NCI-H128 (cell line): Measurements from ENCODE around the gene CCNY.

Experiments used
- DNase-seq: peaks from one replicate; lab custom pipeline; 2025; ENCODE audit not compliant: unreplicated experiment; lab: John Stamatoyannopoulos, UW

Gene CCNY

GRCh38 chr10:35448687-35449662 lies 112.7 kb downstream of the CCNY start:
- no peak for DNase-seq

DNA sequence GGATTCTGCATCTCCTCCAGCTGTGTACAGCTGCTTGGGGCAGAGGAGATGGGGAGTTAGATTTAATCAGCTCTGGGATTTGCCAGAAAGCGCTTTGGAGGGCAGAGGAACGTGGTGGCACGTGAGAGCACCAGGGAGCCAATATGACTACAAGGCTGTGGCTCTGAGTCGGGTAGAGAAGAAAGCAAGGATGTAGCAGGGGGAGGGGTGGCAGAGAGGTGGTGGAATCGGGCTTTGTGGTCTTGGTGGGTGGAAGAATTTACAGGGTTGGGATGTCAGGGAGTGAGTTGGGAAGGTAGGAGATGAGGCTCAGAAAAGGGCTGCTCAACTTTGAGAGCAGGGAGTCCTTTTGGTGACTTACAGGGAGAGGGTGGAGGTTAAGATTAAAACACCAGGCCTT lies 113.6 kb downstream of the CCNY start:
- no peak for DNase-seq

- no peak for DNase-seq
These were observed 115.1 kb downstream of the CCNY start for GRCh38 chr10:35451151-35452016.

DNA sequence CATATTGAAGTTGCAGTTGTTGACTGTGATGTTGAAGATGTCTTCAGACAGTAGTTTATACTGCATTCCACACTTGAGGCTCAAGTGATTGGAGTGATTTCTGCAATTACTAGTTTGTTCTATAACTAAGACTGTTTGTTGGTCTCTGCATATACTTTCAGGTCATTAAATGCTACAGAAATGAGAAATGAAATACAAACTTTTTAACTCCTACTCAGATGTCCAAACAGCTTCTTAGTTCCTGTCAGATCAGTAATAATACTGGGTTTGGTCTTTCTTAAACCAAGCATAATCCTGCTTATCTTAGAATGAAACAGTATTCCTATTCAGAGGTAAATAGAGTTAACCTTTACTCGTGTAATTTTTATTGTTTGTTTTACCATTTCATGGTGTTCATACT lies 115.9 kb downstream of the CCNY start:
- no peak for DNase-seq

GRCh38 chr10:35452847-35453246 lies 116.5 kb downstream of the CCNY start:
- DNase-seq, result no peak

DNA sequence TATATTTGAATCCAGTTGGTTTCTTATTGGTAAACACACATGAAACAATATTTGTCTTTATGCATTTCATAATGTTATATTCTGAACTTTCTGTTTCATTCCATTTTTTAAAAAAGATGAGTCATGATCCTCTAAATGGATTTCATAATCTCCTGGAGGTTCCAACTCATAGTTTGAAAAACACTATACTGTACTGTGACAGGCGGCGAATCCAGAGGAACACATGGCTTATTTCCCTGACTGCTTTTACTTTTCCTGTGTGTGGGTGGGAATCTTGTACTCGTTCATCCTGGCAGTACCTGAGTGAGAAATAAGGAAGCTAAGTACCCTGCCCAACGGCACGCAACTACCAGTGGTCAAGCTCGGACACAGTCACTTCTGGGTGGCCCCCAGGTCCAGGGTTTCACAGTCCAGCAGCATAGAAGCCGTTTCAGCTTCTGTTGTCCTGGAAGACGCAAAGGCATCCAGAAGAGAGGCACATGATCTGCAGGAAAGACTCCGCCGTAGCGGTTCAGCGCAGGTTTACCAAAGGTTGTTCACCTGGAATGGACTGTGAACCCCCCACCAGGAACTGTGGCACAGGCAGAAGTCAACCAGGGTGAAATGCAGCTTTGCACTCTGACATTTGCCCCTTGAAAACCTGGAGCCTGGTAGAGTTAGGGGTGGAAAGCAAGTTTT lies 117.7 kb downstream of the CCNY start:
- no peak for DNase-seq

- no peak for DNase-seq
These were observed 119.9 kb downstream of the CCNY start for GRCh38 chr10:35456153-35456720.

DNA sequence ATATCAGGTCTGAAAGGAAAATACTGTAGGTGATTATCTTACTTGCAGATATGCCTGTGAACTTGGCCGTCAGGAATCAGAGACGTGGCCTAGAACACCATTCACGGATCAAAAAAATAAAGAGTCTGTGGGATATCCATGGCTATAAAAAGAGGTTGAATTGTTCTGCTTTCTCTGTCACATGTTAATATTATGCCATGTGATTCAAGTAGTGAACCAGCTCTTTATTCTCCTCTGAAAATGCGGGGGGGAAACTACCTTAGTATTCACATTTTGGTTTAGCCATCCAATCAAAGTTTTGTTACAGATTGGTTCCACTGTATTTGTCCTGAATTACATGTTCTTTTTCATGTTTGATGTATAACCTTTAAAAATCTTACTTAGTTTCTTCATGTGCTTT lies 120.5 kb downstream of the CCNY start:
- no peak for DNase-seq

DNA sequence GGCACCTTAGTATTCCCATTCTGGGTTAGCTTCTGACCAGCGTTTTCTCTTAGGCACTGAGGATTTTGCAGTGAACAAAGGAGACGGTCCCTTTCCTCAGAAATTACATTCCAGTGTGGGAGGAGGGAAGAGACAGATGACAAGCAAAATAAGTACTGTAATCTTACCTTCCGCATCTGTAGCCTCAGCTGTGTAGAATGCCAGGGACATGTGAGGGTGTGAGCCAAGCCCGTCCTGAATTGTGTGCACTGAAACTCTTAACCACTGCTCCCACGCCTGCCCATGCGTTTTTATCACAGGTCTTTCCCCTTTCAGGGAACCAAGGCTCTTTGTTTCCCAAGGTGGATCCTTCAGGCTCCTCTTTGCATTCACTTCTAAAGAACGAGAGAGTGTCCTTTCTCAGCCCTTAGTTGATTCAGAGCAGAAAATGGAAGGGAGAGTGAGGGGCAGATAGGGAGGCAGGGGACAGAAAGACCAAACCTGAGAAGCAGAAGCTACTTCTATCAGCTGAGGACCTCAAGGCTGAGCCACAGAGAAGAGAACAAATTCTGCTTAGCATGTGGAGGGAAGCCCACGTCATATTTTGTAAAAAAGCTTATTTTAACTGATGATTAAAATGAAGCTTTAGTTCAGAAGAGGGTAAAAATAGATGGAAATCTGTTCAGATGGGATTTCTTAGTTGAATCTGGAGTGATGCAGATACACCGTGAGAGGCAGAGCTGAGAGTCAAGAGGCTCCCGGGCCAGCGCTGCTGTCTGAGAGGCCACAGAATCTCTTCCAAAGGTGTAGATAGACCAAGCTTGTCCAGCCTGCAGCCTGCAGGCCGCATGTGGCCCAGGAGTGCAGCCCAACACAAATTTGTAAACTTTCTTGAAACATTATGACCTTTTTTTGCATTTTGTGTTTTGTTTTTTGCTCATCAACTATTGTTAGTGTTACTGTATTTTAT lies 122.5 kb downstream of the CCNY start:
- DNase-seq, result no peak

DNA sequence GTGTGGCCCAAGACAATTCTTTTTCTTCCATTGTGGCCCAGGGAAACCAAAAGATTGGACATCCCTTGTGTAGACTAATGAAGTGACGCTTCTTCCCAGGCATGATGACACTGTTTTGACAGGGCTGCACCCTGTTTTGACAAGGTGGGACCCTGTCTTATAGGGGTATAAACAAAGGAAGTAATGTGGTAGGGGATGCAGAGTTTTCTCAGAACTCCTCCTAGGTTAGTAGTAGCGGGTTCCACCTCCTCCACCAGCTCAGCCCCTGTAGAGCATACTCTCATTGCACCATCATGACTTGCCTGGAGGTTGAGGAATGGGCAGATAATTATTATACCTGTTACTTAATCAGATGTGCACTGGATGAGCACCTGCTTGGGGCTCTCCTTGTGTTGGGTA lies 123.1 kb downstream of the CCNY start:
- no peak for DNase-seq

DNA sequence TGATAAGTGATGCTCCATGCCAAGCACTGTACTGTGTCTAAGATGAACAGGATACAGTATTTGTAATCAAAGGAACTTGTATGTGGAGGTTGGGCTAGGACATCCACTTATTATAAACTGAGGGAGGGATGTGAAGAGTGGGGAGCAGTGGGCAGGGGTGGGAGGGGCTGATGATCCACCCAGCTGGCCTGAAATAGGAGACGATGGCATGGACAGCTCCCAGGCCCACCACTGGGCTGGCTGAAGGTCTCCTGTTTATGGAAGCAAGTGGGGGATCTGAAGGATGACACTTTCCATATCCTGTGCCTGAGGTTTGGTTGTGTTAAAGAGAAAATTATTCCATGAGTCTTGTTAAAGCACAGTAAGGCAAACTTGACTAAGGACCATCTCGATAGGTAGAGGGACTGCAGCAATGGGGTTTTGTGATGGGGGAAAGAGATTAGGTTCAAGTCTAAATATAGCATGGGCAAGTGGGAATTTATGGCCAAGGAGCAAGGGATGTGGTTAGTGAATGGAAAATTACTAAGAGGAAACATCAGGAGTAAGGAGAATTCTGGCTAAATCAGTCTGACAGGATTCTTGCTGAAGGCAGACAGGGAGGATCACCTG lies 124.6 kb downstream of the CCNY start:
- no peak for DNase-seq

DNA sequence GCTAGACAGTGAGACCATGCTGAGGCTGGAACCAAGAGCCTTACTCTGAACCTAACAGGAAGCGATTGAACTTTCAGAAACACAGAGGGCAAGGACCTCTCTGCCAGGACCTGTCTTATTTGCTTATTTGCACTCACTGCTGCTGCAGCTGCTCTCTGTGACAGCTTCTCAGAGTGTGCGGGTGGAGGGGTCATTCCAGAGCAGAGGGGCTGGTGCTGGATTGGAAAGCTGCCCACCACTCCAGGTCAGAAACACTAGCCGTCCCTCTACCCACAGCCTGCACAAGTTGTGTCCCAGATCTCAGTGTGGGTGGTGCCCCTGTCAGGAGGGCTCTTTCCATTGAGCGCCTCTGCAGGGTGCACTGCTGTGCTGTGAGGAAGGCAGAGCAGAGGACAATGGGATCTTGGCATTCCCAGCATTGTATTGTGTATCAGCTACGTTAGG lies 126.2 kb downstream of the CCNY start:
- no peak for DNase-seq

DNA sequence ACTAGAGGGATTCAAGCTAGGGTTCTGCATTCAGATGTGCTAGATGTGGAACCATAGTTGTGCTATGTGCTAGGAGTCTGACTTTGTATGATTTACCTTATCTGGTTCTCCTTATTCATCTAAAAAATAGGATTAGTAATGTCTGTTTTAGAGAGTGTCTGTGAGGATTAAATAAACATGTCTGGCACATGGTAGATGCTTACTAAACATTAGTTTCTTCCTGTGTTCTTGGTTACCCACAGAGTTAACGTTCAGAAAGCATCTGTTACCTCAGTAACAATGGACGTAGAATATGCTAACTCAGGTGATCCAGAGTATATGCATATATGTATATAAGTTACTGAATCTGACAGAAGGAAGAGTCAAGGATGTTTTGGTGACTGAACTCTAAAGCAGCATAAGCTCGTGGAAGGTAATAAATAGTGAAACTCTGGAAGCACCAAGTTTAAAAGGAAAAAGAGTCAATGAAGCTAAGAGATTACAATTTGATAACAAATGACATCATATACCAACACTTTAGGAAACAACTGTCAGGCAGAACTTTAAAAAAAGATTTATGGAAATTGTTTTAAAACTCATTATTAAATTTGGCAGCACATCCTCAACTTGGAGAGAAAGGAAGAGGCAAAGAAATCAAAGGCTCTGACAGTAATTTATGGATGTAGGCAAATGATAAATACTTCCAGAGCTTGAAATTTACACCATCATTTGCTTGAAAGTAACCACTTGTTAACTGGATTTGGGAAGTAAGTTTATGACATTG lies 127.0 kb downstream of the CCNY start:
- DNase-seq, result no peak

- DNase-seq, result no peak
These were observed 127.6 kb downstream of the CCNY start for GRCh38 chr10:35463878-35464277.

GRCh38 chr10:35464825-35465456 lies 128.6 kb downstream of the CCNY start:
- DNase-seq, result no peak

DNA sequence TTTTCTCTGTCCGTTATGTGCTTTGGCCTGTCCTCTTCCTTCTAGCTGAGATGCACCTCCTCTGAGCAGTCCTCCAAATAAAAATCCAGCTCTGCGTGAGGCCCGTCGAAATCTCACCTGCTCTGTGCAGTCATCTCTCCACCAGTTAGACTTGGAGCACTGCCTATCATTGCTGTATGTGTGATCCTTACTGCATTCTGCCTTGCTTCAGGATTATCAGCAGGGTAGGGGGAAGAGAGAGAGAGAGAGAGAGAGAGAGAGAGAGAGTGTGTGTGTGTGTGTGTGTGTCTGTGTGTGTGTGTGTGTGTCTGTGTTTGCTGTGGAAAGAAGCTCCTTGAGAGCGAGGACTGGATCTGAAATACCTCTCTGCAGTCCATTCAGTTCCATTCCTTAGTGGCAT lies 129.4 kb downstream of the CCNY start:
- no peak for DNase-seq

DNA sequence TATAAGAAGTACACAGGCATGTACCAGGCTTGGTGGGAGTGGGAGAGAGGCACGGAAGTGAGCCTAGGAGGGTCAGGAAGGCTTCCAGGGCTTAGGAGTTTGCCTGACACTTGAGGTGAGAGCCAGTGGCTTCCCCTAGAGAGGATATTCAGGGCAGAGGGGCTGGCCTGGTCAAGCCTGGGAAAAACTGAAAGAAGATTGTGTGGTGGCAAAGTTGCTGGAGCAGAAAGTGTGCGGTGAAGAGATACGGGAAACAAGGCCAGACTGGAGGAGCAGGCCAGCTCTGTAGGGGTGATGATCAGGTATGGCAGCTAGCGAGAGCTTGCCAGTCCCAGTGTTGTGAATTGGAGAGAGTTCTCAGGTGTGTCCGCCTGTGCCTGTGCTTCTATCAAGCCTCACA lies 129.9 kb downstream of the CCNY start:
- DNase-seq, result no peak

GRCh38 chr10:35466661-35467060 lies 130.4 kb downstream of the CCNY start:
- DNase-seq, result no peak
